SK-N-SH treated with all-trans-retinoic acid at 6 μM for 48 hours (cell line): ENCODE results near the gene GRK1.

ENCODE experiments used
- ESRRG ChIP-seq: fragments of 250-450 bp; sonication (Bioruptor Pico); IDR thresholded peaks from 2 replicates; pipeline ENCODE4 v1.6.1; 2021; ENCODE audit warnings: mild to moderate bottlenecking
- ISL1 ChIP-seq: fragments of 250-450 bp; sonication (Bioruptor Pico); IDR thresholded peaks from 2 replicates; pipeline ENCODE4 v2.1.2; 2022; ENCODE audit warnings: mild to moderate bottlenecking, moderate library complexity
- ZFP3 ChIP-seq: fragments of 250-450 bp; sonication (Bioruptor Pico); IDR thresholded peaks from 2 replicates; pipeline ENCODE4 v1.5.0; 2020; ENCODE audit warnings: mild to moderate bottlenecking, moderate library complexity
- ZFP30 ChIP-seq: fragments of 450-650 bp; formaldehyde crosslinking; IDR thresholded peaks from 2 replicates; pipeline ENCODE4 v1.5.0; 2022; ENCODE audit warnings: mild to moderate bottlenecking, moderate library complexity
- ZNF8 ChIP-seq: fragments of 450-650 bp; formaldehyde crosslinking; IDR thresholded peaks from 2 replicates; pipeline ENCODE4 v1.5.0; 2020; ENCODE audit warnings: mild to moderate bottlenecking, moderate library complexity
- TF ChIP-seq, protein P1 (sequence below): fragments of 250-450 bp; sonication (Bioruptor Pico); IDR thresholded peaks from 2 replicates; pipeline ENCODE4 v1.8.0; 2020; ENCODE audit warnings: mild to moderate bottlenecking, moderate library complexity, borderline replicate concordance
- TF ChIP-seq, protein P2 (sequence below): fragments of 250-450 bp; sonication (Bioruptor Pico); IDR thresholded peaks from 2 replicates; pipeline ENCODE4 v1.5.1; 2021; ENCODE audit warnings: mild to moderate bottlenecking, moderate library complexity
- TF ChIP-seq, protein P3 (sequence below): fragments of 250-450 bp; sonication (Bioruptor Pico); IDR thresholded peaks from 2 replicates; pipeline ENCODE4 v1.5.1; 2020; ENCODE audit warnings: low read depth, mild to moderate bottlenecking, moderate library complexity

DNA sequence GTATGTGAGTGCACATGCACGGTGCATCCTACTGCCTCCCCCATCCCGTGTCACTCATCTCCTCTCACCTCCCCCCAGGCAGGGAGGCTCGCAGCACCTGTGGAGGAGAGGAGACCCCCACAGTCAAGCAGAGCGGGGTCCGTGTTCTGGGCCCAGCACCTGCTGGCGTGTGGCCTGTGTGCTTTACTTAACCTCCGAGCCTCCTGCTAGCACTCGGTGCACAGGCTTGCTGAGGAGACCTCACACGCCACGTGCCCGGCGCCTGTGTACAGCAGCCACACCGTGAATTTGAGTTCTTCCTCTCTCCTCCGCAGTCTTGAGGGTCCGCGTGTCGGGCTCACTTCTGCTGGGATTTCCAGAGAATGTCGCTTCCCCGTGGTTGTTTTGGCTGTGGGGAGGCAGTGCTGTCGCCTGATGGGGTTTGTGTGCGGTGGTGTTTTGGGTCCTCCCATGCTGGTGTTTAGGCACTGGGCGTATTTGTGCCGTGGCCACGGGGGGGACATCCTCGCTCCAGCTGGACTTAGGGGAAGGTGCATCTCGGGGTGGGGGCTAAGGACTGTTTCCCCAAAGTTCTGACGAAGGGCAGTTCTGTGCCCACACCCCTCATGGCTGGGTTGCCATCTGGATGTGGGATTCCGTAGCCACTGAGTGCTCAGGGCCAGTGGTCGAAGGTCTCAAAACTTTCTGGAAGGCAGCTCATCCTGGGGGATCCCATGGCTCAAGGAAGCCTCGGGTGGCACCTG is 57.2 kb downstream of the GRK1 start:
- TF ChIP-seq, protein P1, sequence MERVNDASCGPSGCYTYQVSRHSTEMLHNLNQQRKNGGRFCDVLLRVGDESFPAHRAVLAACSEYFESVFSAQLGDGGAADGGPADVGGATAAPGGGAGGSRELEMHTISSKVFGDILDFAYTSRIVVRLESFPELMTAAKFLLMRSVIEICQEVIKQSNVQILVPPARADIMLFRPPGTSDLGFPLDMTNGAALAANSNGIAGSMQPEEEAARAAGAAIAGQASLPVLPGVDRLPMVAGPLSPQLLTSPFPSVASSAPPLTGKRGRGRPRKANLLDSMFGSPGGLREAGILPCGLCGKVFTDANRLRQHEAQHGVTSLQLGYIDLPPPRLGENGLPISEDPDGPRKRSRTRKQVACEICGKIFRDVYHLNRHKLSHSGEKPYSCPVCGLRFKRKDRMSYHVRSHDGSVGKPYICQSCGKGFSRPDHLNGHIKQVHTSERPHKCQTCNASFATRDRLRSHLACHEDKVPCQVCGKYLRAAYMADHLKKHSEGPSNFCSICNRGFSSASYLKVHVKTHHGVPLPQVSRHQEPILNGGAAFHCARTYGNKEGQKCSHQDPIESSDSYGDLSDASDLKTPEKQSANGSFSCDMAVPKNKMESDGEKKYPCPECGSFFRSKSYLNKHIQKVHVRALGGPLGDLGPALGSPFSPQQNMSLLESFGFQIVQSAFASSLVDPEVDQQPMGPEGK (CRISPR knock-in tag), result no peak
- TF ChIP-seq, protein P2, sequence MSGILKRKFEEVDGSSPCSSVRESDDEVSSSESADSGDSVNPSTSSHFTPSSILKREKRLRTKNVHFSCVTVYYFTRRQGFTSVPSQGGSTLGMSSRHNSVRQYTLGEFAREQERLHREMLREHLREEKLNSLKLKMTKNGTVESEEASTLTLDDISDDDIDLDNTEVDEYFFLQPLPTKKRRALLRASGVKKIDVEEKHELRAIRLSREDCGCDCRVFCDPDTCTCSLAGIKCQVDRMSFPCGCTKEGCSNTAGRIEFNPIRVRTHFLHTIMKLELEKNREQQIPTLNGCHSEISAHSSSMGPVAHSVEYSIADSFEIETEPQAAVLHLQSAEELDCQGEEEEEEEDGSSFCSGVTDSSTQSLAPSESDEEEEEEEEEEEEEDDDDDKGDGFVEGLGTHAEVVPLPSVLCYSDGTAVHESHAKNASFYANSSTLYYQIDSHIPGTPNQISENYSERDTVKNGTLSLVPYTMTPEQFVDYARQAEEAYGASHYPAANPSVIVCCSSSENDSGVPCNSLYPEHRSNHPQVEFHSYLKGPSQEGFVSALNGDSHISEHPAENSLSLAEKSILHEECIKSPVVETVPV (CRISPR knock-in tag), result no peak
- no peak for TF ChIP-seq ZFP30 (CRISPR knock-in tag)
- no peak for TF ChIP-seq ESRRG (CRISPR knock-in tag)
- TF ChIP-seq ZNF8 (CRISPR knock-in tag), result no peak
- no peak for TF ChIP-seq ZFP3 (CRISPR knock-in tag)
- TF ChIP-seq, protein P3, sequence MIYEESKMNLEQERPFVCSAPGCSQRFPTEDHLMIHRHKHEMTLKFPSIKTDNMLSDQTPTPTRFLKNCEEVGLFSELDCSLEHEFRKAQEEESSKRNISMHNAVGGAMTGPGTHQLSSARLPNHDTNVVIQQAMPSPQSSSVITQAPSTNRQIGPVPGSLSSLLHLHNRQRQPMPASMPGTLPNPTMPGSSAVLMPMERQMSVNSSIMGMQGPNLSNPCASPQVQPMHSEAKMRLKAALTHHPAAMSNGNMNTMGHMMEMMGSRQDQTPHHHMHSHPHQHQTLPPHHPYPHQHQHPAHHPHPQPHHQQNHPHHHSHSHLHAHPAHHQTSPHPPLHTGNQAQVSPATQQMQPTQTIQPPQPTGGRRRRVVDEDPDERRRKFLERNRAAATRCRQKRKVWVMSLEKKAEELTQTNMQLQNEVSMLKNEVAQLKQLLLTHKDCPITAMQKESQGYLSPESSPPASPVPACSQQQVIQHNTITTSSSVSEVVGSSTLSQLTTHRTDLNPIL, result no peak
- TF ChIP-seq ISL1 (CRISPR knock-in tag), result no peak
